Activated B cell treated with CpG ODN at 0.5 μM for 24 hours (primary cell): ENCODE results near the gene RPS27A. TPM values are rescaled to one million over a fixed set of nuclear protein-coding genes. Genes with fewer than 3 reads are reported as not detected.
"Not testable (repeated sequence)": the region's sequence is repeated elsewhere in the genome, so short reads cannot be mapped to it uniquely, and the experiment has no call there.

Source experiments
- ATAC-seq: fragments of 200-7000 bp; cut with Tn5 transposase; one replicate; pipeline ENCODE4 v1.10.0; 2021; ENCODE audit warnings: low read depth, mild to moderate bottlenecking, moderate library complexity
- CTCF ChIA-PET: fragments of 350-600 bp; sonication (Branson Sonifier 250); formaldehyde crosslinking; loops from one replicate; lab custom pipeline; 2021; ENCODE audit warnings: antibody characterized with exemption; lab: Charles Lee
- POLR2A ChIA-PET: fragments of 350-600 bp; sonication (Branson Sonifier 250); formaldehyde crosslinking; loops from one replicate; lab custom pipeline; 2021; ENCODE audit warnings: antibody characterized with exemption; lab: Charles Lee
- DNase-seq: peaks from one replicate; pipeline ENCODE4 v3.0.0; 2022
- H3K27ac Mint-ChIP-seq: one replicate; pipeline ENCODE4 v1.8.0; 2020; ENCODE audit warnings: mixed read lengths
- H3K27me3 Mint-ChIP-seq: one replicate; pipeline ENCODE4 v1.8.0; 2021; ENCODE audit warnings: mixed read lengths
- H3K36me3 Mint-ChIP-seq: one replicate; pipeline ENCODE4 v1.8.0; 2021; ENCODE audit warnings: low read depth, mixed read lengths
- H3K4me1 Mint-ChIP-seq: one replicate; pipeline ENCODE4 v1.8.0; 2021; ENCODE audit warnings: mixed read lengths
- H3K4me3 Mint-ChIP-seq: one replicate; pipeline ENCODE4 v1.8.0; 2020; ENCODE audit warnings: mild to moderate bottlenecking, mixed read lengths
- H3K9me3 Mint-ChIP-seq: one replicate; pipeline ENCODE4 v1.8.0; 2020; ENCODE audit warnings: mixed read lengths
- CTCF ChIP-seq: fragments of 200-600 bp; IDR thresholded peaks from one replicate; pipeline ENCODE4 v1.8.0; 2022; ENCODE audit warnings: antibody characterized with exemption, mild to moderate bottlenecking
- intact Hi-C: fragments of 100-400 bp; cut with micrococcal nuclease; formaldehyde crosslinking; loops from one replicate; pipeline ENCODE4 v1.15.1; 2024
- total RNA-seq: library from RNA; stranded (reverse); gene quantifications from 2 replicates; pipeline ENCODE4 v1.2.3, GENCODE V29; 2022

The RPS27A gene
- total RNA-seq, 1 donor from 2014 or later = 1,833 TPM

GRCh38 chr2:55225481-55226020 lies 6.9 kb upstream of the RPS27A start:
- TF ChIP-seq CTCF = no peak
- POLR2A ChIA-PET = interaction anchor here (0.6 to 1.0 kb wide), 3 partner anchors 20 to 330 kb away, joined by 3 to 4 read pairs (median 4); no protein-coding TSS in a partner anchor
- H3K27ac Mint-ChIP-seq = peak overlapping the region; percentile 4
- no peaks in the 10 kb centered on the region for H3K27me3 Mint-ChIP-seq
- H3K9me3 Mint-ChIP-seq = no peaks in the 10 kb centered on the region
- peaks cover 33% of the 10 kb centered on the region for H3K4me1 Mint-ChIP-seq
- ATAC-seq = no peak
- no peak overlapping the region for H3K4me3 Mint-ChIP-seq
- CTCF ChIA-PET = no interaction called here
- DNase-seq = no peak
- no peaks in the 10 kb centered on the region for H3K36me3 Mint-ChIP-seq
- intact Hi-C loops = no loop called here

DNA sequence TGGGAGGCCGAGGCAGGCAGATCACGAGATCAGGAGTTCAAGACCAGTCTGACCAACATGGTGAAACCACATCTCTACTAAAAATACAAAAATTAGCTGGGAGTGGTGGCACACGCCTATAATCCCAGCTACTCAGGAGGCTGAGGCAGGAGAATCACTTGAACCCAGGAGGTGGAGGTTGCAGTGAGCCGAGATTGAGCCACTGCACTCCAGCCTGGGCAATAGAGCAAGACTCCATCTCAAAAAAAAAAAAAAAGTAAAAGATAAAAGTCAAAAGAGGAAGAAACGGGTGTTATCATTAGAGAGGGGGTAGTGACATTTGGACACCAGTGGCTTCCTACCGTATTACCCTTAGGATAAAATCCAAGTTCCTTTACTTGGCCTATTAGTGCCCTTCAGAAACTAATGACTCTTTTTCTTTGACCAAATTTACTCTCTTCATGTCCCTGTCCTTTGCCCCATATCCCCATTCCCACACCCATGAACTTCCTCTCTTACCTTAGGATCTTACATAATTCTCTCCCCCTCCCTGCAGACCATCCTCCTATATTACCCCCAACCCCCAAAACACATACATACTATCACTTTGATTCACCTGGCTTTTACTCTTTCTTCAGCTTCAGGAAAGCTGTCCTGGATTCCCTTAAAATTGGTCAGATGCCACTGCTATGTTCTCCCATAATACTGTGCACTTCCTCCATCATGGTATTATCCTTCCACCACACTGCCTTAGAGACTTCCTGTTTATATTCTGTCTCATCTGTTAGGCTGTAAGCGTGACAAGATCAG lies 4.9 kb upstream of the RPS27A start:
- H3K27me3 Mint-ChIP-seq, DNase-seq, ATAC-seq, intact Hi-C loops, CTCF ChIA-PET, H3K9me3 Mint-ChIP-seq, H3K4me3 Mint-ChIP-seq, H3K36me3 Mint-ChIP-seq: not testable (repeated sequence)
- POLR2A ChIA-PET = interaction anchor here (0.6 kb wide), 1 partner anchor 199 kb away, joined by 3 read pairs; no protein-coding TSS in a partner anchor
- Mint-ChIP-seq H3K27ac (peak overlapping the region; percentile 57), H3K4me1 (peaks cover 40% of the 10 kb centered on the region)

DNA sequence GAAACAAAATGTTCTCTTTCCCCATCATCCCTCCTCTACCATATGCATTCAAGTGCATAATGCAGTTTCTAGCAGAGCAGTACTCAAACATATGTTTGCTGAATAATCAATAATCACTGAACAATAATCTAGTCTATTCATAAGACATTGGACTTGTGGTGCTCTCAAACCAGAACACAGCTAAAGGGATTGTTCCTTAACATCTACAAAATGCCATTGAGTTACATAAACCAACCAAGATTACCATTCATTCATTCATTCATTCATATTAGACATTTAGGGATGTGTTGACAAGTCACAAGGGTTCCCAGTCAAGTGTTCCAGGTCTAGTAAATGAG lies 4.3 kb upstream of the RPS27A start:
- Mint-ChIP-seq H3K36me3 (peaks cover 14% of the 10 kb centered on the region), H3K4me3 (no peak overlapping the region), H3K9me3 (no peaks in the 10 kb centered on the region), H3K4me1 (peaks cover 38% of the 10 kb centered on the region), H3K27me3 (no peaks in the 10 kb centered on the region), H3K27ac (peak overlapping the region; percentile 57)
- CTCF ChIA-PET = no interaction called here
- no peak for DNase-seq
- intact Hi-C loops = no loop called here
- TF ChIP-seq CTCF = no peak
- POLR2A ChIA-PET = no interaction called here
- ATAC-seq = no peak

- ATAC-seq (no peak), DNase-seq (no peak)
- POLR2A ChIA-PET = interaction anchor here (0.6 kb wide), 1 partner anchor 179 kb away, joined by 3 read pairs; the partner anchor contains the start of gene RTN4
- Mint-ChIP-seq H3K27ac (no peak overlapping the region), H3K27me3 (no peaks in the 10 kb centered on the region), H3K9me3 (no peaks in the 10 kb centered on the region), H3K36me3 (peaks cover 24% of the 10 kb centered on the region), H3K4me3 (no peak overlapping the region), H3K4me1 (peaks cover 48% of the 10 kb centered on the region)
- CTCF ChIA-PET = no interaction called here
- TF ChIP-seq CTCF = no peak
- intact Hi-C loops = no loop called here
These were observed 3.3 kb upstream of the RPS27A start for GRCh38 chr2:55229221-55229620.

GRCh38 chr2:55230551-55230950 lies 1.9 kb upstream of the RPS27A start:
- Mint-ChIP-seq H3K27ac (no peak overlapping the region), H3K4me1 (peaks cover 59% of the 10 kb centered on the region), H3K4me3 (peak overlapping the region; percentile 25), H3K36me3 (peaks cover 37% of the 10 kb centered on the region), H3K9me3 (no peaks in the 10 kb centered on the region), H3K27me3 (no peaks in the 10 kb centered on the region)
- ATAC-seq = no peak
- DNase-seq = no peak
- TF ChIP-seq CTCF = no peak
- ChIA-PET POLR2A (interaction anchor here (1.4 kb wide), 1 partner anchor 38 kb away, joined by 3 read pairs; no protein-coding TSS in a partner anchor), CTCF (no interaction called here)
- intact Hi-C loops = loop anchor here (5.0 kb wide), 5 partner anchors 218 to 1443 kb away; partner anchors contain the start of genes ASB3, EML6 and ERLEC1
